Anterior cingulate cortex (tissue), 58 donors: ENCODE results near the gene PIP4K2A.
"Not testable (repeated sequence)": the region's sequence is repeated elsewhere in the genome, so short reads cannot be mapped to it uniquely, and the experiment has no call there.

Experiments used
- DNase-seq, 58 donors: peaks; one replicate each; lab custom pipeline; 2025; lab: John Stamatoyannopoulos, UW

The PIP4K2A gene

DNA sequence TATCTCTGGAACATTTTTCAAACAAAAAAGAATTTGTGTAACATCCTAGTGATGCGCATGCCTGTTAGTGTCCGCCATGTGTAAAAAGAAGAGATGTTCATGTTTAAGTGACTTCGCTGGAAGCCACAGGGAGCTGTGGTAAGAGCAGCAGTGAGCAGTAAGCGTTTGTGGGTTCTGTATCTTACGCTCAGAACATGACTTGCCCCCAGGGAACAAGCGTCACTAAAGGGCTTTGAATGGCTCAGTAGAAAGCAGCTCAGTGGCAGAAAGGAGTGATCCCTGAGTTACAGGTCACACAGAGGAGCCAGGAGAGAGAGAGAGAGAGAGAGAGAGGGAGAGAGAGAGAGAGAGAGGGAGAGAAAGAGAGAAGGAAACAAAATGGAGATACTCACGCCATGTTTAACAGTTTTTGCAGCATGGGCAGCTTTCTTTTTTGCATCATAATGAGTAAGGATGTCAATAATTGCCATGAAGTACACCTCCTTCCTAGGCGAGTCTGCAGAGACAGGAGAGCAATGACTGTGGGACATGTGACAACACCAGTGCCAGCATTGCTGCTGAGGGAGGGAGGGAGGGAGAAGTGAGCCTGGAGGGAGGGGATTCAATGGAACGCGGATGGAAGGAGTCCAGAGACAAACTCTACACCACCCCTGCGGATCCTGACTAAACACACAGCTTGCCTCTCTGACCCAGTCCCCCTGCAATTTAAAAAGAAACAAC, 174.6 kb downstream of the PIP4K2A start:
- peak in 1 of 58 donors; percentile 5 for DNase-seq

- DNase-seq = peak in 1 of 58 donors; percentile 21
Measured at GRCh38 chr10:22537810-22538209, 176.6 kb downstream of the PIP4K2A start.

DNA sequence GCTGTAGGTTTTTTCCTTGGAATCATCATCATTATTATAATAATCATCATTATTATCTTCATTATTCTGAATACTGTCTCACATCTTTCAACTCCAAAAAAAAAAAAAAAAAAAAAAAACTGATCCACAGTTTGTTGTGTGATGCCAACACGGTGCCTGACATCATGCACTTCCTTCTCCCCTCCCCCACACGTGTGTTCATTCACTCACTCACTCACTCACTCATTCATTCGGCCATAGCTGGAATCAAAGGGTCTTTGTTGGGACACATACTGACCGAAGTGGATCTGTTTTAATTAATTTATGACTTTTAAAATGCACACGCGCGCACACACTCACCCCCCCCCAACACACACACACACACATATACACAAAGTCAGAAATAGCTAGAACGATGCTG, 177.8 kb downstream of the PIP4K2A start:
- peak in 17 of 58 donors; percentile 6 to 66 (median 25) for DNase-seq

DNA sequence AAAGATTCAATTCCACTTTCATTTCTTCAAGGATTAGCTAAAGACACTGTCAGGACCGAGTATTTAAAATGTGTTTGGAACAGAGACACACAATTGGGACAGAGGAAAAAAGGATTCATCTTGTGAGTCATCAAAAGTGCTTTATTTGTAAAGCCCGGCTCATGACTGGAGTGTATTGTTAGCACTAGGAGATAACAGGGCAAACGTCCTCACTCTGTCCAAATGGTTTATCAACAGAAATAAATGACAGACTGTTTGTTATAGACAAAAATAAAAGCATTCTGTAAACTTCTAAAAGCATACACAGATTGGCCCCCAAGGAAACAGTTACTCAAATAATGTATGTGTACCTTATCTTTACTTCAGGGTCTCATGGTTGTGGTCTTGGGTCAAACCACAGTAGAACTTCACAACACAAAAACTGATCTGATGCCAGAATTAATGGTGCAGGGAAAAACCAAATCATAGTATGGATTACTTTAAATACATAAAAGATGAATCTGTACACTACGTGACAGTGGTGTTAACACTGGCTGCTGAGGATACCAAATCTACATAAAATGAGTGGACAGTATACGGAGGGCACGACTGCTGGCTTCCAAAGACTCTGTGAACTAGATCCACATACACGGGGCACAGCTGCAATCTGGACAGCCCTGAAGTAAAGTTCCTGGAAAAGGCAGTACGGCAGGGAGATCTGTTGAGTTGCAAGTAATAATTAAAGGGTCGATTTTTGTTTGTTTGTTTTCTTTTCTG, 179.4 kb downstream of the PIP4K2A start:
- DNase-seq = peak in 1 of 58 donors; percentile 31

GRCh38 chr10:22531441-22531840, 182.9 kb downstream of the PIP4K2A start:
- no peak for DNase-seq

DNA sequence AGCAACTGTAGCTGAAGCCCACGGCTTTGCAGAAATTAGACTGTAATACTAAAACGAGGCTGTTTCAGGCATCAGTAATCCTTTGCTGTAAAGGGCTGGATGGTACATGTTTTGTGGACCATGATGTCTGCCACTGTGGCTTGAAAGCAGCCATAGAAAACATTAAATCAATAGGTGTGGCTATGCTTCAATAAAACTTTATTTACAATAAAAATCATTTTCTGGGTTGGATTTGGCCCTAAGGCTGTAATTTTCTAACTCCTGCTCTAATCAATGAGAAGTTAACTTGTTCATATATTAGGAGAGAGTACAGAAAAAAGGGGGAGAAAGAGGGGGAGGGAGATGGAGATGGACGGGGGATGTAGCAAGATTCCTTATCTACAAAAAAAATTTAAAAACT, 183.4 kb downstream of the PIP4K2A start:
- DNase-seq = no peak

GRCh38 chr10:22527520-22527919, 186.9 kb downstream of the PIP4K2A start:
- DNase-seq = no peak

- DNase-seq = not testable (repeated sequence)
Measured at GRCh38 chr10:22524333-22524732, 190.0 kb downstream of the PIP4K2A start.

- DNase-seq = not testable (repeated sequence)
Measured at GRCh38 chr10:22520645-22521044, 193.7 kb downstream of the PIP4K2A start.

DNA sequence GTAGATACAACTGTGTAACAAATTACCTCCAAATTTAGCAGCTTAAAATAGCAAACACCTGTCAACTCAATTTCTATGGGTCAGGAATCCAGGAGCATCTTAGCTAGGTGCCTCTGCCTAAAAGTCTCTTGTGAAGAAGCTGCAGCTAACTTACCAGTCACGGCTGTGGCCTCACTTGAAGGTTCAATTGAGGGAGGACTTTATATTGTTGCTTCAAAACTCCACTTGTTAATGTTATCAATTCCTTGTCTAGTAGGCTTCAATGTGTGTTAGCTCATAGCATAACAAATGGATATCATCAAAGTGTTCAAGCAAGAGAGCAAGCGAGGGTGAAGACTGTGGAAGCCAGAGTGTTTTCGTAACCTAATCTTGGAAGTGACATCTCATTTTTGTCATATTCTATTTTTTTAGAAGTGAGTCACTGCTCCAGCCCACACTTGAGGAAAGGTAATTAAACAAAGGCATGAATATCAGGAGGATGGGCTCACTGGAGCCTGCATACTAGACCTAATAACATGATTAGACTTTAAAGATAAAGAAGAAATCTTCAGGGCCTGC, 196.1 kb downstream of the PIP4K2A start:
- DNase-seq = no peak

- DNase-seq = no peak
Measured at GRCh38 chr10:22515009-22515408, 199.4 kb downstream of the PIP4K2A start.

DNA sequence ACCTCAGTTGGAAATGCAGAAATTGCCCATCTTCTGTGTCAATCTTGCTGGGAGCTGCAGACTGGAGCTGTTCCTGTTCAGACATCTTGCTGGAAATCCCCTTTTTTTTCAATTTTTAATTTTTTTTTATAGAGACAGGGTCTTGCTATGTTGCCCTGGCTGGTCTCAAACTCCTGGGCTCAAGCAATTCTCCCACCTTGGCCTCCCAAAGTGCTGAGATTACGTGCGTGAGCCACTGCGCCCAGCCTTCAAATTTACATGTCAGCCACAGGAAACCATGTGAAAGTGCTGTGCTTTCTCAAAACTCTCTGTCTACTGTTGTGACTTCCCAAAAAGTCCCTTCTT, 200.0 kb downstream of the PIP4K2A start:
- not testable (repeated sequence) for DNase-seq

DNA sequence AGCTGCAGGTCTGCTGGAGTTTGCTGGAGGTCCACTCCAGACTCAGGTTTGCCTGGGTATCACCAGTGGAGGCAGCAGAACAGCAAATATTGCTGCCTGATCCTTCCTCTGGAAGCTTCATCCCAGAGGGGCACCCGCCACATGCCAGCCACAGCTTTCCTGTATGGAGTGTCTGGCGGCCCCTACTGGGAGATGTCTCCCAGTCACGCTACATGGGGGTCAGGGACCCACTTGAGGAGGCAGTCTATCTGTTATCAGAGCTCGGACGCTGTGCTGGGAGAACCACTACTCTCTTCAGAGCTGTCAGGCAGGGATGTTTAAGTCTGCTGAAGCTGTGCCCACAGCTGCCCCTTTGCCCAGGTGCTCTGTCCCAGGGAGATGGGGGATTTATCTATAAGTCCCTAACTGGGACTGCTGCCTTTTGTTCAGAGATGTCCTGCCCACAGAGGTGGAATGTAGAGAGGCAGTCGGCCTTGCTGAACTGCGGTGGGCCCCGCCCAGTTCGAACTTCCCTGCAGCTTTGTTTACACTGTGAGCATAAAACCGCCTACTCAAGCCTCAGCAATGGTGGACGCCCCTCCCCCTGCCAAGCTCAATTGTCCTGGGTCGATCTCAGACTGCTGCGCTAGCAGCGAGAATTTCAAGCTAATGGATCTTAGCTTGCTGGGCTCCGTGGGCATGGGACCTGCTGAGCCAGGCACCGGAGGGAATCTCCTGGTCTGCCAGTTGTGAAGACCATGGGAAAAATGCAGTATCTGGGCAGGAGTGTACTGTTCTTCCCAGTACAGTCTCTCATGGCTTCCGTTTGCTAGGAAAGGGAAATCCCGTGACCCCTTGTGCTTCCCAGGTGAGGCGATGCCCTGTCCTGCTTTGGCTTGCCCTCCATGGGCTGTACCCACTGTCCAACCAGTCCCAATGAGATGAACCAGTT, 200.6 kb downstream of the PIP4K2A start:
- peak in 6 of 58 donors; percentile 7 to 23 (median 15) for DNase-seq

- not testable (repeated sequence) for DNase-seq
Measured at GRCh38 chr10:22512015-22512414, 202.4 kb downstream of the PIP4K2A start.

GRCh38 chr10:22508214-22508613, 206.2 kb downstream of the PIP4K2A start:
- DNase-seq = not testable (repeated sequence)

DNA sequence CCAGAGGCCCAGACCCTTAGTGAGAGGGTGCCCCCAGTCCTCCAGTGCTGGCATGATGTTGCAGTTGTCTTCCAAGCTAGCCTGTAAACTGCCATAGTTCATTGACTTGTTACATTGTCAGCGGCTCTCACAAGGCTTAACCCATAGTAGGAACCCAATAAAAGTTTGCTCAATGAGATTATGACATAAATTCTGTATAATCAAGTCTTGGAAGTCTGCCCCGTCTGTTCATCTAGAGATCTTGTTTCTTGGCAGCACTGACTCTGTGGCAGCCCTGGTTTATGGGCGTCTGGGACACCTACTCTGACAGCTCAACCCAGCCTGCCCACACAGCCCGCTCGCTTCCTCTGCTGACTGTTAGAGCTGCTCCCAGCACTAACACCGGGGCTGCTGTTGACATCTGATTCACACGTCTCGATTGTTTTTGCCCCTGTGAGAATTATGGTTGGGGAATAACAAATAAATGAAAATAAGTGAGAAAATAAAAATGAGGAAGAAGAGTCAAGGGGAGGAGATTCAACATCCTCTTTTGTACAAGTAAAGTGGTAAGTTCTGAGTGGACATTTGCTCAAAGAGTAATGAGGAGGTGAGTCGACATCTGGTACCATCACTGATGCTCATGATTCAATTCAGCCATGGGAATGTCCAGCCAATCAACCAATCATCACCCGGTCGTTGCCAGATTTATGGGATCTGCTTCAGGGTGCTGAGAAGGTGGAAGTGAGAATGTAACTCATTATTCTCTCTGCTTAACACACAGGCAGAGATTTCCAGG, 208.3 kb downstream of the PIP4K2A start:
- DNase-seq = peak in 9 of 58 donors; percentile 2 to 26 (median 13)

GRCh38 chr10:22504766-22505165, 209.6 kb downstream of the PIP4K2A start:
- no peak for DNase-seq

DNA sequence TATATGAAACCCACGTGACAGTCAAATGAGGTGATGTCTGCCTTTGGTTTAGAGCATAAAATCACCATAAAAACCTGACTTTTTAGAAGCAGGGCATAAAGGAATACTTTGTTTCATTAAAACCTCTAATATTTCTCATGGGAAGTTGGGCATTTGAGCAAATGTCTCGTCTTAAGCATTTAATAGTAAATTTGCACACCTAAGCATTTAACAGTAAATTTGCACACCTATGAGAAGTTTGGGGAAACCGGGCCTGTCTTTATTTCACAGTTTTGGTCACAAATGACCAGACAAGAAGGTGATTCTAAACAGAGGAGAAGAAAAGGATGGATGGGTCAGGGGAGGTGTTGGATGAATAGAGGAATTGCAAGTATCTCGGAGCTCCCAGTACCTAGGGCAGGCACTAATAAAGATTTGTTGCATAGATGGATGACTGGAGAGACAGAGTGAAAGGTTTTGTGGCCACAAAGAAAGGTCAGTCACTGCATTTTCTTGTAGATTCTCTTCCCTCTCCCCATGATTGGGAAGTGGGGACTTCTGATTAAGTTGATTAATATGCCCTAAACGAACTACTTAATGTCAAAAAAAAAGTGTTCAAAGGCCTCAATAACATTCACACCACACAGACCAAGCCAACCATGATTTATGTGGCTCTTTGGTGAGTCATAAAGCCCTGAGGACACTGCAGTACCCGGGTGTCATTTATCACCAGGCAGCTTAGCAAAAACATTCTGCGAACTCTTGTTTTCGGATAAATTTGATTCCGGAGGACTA, 210.9 kb downstream of the PIP4K2A start:
- no peak for DNase-seq

DNA sequence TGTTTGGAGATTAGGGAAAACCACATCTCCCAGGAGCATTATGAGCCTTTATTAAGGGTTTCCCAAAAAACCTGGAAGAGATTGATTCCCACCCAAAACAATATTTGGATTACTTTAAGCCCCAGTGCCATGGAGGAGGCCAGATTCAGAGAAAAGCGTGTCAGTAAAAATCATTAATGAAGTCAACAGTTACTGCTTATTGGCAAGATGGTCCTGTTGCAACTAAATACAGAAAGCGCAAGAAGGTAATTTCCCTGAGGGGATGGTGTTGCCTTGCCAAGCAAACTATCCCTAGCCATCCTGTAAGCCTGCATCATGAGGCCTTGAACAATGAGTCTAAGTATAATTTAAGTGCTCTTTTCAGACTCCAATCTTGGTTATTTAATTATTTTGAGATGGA, 212.5 kb downstream of the PIP4K2A start:
- no peak for DNase-seq
